GM18519 (cell line): ENCODE measurements around the gene CPXM2.

Experiments
- ATAC-seq: cut with Tn5 transposase; IDR thresholded peaks from one replicate; pipeline ENCODE4 v1.9.1; 2021; ENCODE audit warnings: mild to moderate bottlenecking, moderate library complexity; ENCODE audit not compliant: unreplicated experiment, low FRiP score

Gene CPXM2

DNA sequence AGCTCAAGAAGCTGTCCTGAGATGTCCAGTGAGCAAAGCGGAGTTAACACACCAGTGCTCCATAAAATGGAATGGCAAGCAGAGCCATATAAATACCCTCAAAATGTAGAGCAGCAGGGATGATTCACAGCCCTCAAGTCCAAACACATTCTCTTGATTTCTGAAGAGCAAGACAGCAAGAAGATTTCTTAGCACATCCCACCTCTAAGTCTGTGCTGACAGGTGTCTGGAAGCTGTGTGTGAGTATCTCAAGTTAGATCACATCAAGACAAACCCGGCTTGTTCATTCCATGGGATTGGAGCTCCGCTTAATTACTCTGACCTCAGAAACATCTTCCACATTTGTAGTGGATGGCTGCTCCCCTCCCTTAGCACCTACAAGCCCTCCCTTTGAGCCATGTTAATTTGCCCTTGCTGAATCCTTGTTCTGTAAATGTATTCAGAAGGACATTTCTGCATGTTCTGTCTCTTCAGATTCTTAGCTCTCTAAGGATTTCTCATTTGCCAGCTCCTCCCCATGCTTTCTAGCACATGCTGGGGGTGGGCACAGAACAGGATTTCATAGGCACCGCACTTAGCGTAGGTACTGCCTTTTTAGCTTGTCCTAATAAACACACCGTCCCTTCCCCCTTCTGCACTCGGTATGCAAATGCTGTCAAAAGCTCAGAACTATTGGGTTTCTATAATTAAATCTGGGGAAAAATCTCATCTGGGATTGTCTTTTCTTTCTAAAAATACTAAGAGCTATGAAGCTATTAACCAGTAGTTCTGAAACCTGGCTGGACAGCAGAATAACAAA is 112.7 kb downstream of the CPXM2 start:
- no peak for ATAC-seq

DNA sequence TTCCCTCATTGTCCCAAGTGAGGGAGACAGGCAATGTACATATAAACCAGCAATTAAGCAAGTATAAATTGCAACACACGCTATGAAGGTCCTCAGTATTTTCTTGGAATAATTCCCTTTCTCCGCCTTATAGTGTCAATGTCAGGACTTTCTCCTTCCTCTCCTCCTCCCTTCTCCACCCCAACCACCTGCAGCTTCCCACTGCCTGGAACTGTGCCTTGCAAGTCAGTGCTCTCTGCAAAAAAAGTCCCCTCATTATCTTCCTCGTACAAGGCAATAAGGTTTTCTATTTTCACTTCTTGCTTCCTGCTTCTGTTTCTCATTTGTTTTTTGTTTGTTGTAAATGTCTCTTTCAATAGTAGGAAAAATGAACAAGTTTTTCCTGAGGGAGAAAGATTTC is 113.7 kb downstream of the CPXM2 start:
- no peak for ATAC-seq

DNA sequence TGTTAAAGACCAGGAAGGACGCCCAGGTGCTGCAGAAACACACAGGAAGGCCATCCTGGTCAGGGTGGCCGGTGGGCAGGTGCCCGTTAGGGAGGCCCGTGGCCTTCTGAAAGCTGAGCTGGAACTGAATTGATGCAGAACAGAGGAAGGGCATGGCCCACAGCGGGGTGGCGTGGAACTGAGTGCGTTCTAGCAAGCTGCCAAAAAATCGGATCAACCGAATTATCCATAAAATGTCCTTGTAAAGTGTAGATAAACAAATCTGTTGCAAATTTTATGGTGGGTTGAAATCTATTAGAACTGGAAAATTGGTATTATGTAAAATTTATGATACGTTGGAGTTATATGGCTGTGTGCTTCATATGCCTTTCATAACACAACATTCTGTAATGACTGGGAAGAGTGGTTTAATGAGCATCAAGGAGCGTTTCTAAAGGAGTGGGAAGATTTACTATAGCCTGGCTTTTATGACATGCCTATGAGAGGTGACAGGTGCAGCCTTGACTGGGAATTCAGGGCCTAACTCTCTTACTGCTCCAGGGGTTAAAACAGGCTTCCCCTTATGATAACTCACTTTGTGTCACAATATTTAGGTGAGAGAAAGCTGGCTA is 117.4 kb downstream of the CPXM2 start:
- ATAC-seq = no peak

DNA sequence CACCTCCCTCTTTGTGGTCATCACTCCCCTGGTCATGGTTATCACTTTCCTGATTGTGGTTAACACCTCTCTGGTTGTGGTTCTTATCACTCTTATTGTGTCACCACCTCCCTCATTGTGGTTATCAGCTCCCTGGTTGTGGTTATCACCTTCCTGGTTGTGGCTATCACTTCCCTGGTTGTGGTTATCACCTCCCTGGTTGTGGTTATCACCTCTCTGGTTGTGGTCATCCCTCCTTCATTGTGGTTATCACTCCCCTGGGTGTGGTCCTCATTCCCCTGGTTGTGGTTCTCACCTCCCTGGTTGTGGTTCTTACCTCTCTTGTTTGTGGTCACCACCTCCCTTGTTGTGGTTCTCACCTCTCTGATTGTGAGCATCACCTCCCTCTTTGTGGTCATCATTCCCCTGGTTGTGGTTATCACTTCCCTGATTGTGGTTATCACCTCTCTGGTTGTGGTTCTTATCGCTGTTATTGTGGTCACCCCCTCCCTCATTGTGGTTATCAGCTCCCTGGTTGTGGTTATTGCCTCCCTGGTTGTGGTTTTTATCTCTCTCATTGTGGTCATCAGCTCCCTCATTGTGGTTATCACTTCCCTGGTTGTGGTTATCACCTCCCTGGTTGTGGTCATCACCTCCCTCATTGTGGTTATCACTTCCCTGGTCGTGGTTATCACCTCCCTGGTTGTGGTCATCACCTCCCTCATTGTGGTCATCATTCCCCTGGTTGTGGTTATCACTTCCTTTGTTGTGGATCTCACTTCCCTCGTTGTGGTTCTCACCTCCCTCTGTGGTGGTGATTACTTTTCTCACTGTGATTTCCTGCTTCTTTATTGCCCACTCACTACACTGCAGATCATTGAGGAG is 118.7 kb downstream of the CPXM2 start:
- ATAC-seq = no peak

DNA sequence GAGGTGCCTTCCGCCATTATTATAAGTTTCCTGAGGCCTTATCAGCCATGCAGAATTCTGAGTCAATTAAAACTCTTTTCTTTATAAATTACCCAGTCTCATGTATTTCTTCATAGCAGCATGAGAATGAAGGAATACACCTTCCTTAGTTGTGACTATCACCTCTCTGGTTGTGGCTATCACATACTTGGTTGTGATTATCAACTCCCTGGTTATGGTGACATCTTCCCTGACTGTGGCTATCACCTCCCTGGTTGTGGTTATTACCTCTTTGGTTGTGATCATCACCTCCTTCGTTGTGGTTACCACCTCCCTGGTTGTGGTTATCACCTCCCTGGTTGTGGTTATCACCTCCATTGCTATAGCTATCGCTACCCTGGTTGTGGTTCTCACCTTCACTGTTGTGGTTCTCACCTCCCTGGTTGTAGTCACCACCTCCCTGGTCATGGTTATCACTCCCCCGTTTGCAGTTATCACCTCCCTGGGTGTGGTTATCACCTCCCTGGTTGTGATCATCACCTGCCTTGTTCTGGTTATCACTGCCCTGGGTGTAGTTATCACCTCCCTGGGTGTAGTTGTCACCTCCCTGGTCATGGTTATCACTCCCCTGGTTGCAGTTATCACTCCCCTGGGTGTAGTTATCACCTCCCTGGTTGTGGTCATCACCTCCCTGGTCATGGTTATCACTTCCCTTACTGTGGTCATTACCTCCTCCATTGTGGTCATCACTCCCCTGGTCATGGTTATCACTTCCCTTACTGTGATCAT is 119.5 kb downstream of the CPXM2 start:
- no peak for ATAC-seq

DNA sequence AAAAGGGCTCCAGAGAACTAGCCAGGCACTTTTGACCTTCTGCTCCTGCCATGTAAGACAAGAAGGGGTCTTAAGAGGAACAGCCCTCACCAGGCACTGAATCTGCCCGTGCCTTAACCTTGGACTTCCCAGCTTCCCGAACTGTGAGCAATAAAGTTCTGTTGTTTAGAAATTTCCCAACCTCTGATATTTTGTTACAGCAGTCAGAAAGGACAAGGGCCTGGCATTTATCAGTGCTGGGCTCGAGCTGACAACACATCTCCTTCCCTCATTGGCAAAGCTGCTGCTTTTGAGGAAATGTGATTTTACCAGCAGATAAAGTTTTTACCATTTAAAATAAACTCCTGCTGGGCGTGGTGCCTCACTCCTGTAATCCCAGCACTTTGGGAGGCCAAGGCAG is 122.0 kb downstream of the CPXM2 start:
- ATAC-seq = no peak

DNA sequence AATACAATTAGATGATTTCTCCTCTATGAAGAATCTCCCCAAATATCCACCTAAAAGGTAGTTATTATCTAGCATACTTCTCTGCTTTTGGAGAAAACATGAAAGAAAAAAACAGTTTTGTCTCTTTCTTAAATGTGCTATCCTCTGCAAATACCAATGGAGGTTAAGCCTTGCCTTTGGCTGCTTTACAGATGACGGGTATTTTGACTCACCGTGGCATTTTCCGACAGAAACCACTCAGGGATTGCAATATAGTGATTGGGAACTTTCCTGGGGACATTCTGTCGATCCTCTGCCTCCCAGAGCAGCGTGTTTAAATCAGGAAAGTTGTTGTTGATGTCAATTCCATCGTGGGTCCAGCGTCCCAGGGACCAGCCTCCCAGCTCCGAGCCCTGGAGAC is 124.8 kb downstream of the CPXM2 start:
- no peak for ATAC-seq

DNA sequence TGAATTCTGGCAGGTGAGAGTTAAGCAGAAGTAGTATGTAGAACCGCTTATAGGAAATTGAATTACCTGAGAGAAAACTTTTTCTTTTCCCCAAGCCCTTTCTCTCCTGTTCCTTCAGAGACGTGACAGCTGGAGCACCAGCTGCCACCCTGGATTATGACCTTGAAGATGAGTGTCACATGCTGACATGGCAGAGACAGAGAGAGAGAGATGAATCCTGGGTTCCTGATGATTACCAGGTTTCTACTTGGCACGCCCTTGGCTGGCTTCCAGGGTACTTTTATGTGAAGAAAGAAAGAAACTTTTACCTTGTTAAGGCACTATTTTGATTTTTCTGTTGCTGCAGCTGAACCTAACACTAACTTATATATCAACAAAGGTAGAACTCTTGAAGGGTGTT is 125.6 kb downstream of the CPXM2 start:
- ATAC-seq = no peak

DNA sequence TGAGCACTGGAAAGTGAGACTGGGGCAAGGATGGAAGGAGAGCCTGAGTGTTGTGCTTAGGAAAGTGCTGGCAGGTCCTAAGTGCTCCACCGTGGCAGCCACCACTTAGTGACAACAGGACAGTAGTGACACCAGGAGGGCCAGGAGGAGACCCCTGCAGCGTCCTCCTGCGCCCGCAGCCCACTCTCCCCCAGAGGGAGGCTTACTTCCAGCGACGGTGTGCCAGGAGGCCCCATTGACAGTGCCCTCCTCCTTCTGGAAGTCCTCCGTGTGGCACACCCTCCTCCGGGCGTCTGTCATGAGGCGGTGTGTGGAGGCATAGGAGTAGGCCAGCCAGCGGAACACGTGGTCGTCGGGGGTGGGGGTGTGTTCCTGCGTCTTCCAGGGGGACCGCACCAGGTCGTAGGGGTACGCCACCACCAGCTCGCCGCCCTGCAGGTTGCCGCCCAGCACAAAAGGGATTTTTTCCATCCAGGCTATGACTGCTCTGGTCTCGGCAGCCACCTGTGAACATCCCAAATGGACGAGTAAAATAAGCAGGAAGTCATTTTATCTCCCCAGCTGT is 129.9 kb downstream of the CPXM2 start:
- no peak for ATAC-seq

DNA sequence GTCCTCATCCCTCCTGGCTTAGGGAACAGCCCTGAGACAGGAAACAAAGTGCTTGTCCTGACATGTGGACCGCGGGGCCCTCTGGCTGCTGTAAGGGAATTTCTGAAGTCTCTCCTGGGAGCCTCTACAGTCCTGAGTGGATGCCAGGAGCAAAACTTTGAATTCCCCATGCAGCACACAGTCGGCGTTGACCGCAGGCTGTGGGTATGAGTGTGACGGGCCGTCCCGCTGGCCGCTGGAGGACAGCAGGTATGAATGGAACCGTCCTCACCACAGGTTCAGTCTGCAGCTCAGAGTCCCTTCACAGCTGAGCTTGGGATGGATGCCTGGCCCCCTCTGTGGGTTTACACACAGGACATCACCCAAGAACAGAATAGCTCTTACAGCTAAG is 130.6 kb downstream of the CPXM2 start:
- no peak for ATAC-seq

DNA sequence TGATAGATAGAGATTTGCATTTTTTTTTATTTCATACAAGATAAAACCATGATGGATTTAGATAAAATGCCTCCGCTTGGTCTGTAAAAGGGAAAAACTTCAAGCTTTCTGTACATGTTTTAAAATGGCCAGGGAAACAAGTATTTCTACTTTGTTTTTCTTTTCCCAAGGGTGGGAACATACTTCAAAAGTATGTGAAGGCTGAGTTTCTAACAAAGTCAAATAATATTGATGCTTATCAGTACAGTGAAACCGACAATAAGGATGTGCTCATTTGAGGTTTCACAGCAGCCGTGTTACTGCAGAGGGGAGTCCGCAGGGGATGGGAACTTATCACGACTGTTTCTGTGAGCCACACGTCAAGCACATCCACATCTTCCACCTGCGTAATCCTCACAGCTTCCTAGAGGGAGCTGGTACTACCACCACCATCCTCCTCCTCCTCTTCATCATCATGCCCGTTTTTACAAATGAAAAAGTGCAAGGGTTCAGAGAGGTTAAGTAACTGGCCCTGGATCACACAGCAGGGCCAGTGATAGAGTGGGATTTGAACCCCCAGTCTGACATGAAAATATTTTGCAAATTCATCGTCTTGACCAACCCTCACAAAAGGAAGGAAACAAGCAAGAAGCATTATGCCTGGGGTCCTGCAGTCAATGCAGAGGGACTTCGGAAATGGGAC is 131.1 kb downstream of the CPXM2 start:
- no peak for ATAC-seq

DNA sequence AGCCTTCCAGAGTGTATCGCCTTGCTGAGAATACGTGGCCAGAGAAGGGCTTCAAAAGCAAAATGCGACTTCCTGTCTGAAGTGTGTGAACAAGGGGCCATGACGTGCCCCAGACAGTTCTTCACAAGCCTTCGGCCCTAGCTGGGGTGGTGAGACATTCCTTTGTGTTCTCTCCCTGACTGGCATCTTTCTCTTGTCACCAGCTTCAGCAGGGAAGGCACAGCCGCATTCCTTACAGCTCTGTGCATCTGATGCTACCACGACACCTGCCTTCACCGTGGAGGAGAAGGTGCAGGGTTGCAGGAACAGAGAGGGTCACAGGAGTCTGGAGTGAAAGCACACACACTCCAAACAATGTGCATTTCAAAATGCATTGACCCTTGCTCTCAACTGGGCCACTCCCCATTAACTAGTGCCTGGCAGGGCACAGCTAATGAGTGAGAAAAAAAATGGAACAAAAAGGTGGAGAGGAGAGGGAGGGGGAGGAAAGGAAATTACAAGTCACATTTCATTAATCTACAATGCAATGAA is 132.0 kb downstream of the CPXM2 start:
- ATAC-seq = no peak

DNA sequence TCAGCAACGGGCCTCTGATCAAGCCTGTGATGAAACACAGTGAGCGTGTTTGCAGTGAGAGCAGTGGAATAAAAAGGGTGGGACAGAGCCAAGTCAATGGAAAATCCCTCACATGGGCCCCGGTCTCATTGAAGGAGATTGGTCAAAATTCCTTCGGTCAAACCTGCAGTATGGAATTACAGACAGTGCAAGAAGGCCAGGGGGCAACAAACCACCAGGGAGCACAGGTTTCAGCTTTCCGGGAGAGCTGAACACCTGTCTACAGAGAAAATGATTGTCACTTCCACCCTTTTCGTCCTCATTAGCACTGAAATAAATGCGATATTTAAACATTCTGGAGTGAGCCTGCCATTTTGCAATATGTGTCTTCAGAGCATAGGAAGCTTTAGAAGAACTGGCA is 132.6 kb downstream of the CPXM2 start:
- no peak for ATAC-seq

DNA sequence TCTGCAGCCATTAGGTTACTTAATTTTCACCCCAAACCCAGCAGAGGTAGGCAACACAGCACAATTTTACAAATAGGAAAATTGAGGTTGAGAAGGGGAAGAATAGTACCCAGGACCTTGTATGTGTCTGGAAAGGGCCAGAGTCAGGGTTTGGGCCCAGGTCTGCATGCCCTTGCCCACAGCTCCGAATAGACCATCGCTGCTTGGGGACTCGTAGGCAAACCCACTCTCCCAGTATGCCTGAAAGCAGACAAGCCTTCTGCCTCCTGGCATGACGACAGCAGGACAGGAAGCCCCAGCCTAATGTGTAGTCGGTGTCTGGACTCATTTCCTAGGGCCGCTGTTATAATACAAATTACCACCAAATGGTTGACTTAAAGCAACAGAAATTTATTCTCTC is 133.8 kb downstream of the CPXM2 start:
- ATAC-seq = no peak

DNA sequence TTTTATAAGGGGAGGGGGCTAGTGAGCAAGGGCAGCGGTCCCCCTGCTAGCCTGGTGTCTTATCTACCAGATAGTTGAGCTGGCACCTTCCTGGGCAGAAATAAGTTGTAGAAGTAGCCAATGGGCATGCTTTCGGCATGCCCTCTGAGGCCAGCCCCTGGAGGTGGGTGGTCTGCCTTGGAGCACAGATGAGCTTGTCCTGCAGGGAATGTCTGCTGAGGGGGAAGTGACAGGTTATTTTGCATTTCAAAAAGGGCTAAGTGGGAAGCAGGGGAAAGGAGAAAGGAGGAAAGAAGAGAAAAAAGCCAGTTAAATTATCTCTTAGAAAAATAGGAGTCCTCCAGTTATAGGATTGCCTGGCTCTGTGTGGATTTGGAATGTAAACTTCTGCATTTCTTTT is 136.5 kb downstream of the CPXM2 start:
- ATAC-seq = no peak

DNA sequence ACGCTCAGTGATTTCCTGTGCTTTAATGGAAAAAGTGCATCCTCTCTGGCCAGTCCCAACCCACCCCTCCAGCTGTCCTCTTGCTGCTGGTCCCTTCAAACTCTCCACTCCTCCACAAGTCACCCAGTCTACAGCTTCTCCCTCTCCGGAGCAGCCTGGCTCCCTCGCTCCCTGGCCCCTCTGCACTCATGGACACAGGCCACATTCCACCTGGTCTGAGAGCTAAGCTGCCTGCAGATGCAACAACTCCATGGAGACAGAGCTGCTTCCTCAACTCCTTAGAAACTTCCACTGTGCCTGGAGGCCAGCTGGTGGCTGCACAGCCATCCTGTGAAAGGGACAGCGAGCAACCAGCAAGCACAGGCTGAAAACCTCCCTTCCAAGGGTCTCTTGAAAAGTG is 137.5 kb downstream of the CPXM2 start:
- no peak for ATAC-seq

DNA sequence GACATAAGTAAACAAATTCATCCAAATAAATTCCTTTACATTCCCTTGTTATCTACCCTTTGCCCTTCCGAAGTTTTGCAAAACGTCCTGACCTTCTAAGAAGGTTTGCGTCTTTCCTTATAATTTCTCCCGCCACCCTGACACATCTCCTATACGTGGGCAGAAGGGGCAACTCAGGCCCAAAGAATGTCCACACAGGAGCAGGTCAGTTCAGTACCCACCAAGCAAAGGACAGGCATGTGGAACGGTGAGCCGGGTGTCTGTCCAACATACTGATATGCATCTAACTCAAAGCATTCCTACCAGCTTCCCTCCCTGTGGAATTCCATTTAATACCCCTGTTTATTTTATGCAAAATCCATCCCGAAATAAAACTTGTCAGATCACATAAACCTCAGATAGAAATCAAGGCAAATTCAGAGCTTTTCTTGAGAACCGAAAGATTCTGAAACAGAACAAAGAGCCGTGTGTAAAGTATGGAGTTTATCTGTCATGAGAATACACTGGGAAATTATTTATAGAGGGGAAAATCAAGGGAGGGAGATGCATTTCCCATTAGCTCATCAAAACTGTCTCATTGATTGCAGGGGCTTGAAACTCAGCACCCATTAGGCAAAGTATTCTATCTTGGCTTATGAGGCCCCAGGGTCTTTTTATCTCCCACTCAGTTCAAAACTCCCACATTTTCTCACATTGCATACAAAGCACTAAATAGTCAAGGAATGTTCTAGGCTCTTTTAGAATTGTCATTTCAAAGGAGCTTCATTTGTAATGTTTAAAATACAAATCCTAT is 140.1 kb downstream of the CPXM2 start:
- no peak for ATAC-seq

DNA sequence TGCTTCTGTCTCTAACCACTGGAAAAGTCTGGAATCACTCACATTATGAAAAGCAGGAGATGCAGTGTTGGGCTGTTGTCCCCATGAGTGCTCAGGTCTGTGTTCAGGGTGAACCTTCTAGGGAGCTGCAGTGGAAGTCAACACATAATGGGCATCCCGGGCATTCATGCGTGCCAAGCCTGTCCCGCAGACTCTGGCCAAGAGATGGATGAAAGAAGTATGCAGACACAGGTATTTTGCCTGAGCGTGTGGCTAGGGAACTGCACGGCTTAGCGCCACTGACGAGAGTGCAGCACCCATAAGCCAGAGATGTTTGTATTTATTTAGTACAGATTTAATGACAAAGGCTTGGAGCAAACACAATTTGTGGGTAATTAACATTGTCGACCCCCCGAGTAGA is 140.7 kb downstream of the CPXM2 start:
- no peak for ATAC-seq

DNA sequence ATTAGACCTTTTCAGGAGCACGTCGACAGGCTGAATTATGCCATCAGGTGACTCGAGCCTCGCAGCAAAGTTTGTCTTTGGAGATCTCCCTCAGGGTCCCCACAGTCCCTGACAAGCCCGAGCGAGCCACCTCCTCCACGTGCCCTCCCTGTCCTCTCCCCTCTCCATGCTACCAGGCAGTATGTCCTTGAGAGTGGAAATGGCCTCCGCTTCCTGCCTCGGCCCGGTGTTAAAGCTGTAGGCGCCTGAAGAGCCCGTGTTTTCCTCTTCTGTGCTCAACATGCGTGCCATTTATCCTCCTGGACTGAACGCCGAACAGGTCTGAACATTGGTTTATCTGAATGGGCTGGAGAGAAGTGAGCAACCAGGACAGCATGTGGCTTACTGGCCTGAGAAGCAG is 142.9 kb downstream of the CPXM2 start:
- ATAC-seq = no peak
